ENCODE results near the gene TTC4. TPM values are rescaled to one million over a fixed set of nuclear protein-coding genes. Genes with fewer than 3 reads are reported as not detected.

Gene TTC4
- total RNA-seq, 1 experiment from 2014 or later: 30.8 TPM

DNA sequence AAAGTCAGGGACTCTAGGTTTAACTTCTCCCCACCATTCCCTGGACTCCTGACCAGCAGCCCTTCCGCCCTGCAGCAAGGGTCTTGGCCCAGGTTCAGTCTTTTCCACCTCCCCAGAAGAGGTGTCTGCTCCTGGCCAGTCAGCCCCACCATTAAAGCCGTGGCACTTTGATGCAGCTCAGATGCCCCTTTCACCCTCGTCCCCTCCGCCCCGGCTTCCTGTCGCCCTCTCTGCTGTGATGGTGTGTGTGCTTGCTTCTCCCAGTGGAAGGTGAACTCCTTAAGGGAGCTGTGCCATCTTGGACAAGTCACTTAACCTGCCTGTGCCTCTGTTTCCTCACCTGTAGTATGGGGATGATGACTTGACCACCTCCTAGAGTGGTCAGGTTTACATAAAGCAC lies 17.8 kb upstream of the TTC4 start:
- Histone ChIP-seq H2BK5ac (ENCODE audit: insufficient read length, low read length) (no peak overlapping the region), H3K27ac (ENCODE audit: insufficient read length, low read depth, low read length) (no peak overlapping the region), H3K4ac (ENCODE audit: low read depth, low read length) (no peak overlapping the region), H2BK15ac (ENCODE audit: low read depth, low read length) (no peak overlapping the region), H2BK12ac (ENCODE audit: insufficient read length, low read depth, low read length) (no peak overlapping the region), H3K23me2 (ENCODE audit: insufficient read length, low read depth, low read length, poor library complexity, severe bottlenecking) (no peaks in the 10 kb centered on the region), H2BK120ac (ENCODE audit: low read depth, low read length, poor library complexity, severe bottlenecking) (no peak overlapping the region), H4K20me1 (ENCODE audit: control insufficient read depth, insufficient read depth, insufficient read length) (no peaks in the 10 kb centered on the region), H3K27me3 (ENCODE audit: insufficient read depth, low read length) (no peaks in the 10 kb centered on the region; the same call in 1 of the 2 replicates), H2BK20ac (ENCODE audit: low read depth, low read length, poor library complexity, severe bottlenecking) (no peak overlapping the region), H2AFZ (ENCODE audit: low read length) (no peak overlapping the region), H3K23ac (ENCODE audit: insufficient read length, low read depth, low read length) (no peak overlapping the region), H3K4me2 (ENCODE audit: insufficient read depth, insufficient read length, low read length) (no peak overlapping the region), H3K9ac (ENCODE audit: extremely low read depth, insufficient read length, low read length) (no peak overlapping the region), H3K4me1 (ENCODE audit: insufficient read depth, low read length) (no peaks in the 10 kb centered on the region), H2AK5ac (ENCODE audit: insufficient read length, low read length) (no peak overlapping the region), H3K9me3 (ENCODE audit: control insufficient read depth, low read depth, low read length) (no peaks in the 10 kb centered on the region), H3K14ac (ENCODE audit: insufficient read depth, low read length) (no peak overlapping the region), H3K18ac (ENCODE audit: insufficient read length, low read depth, low read length) (no peak overlapping the region), H4K91ac (ENCODE audit: insufficient read length, low read depth, low read length) (no peak overlapping the region), H4K8ac (replicated peaks; ENCODE audit: insufficient read length, low read depth, low read length) (no peak overlapping the region), H4K5ac (ENCODE audit: insufficient read length, low read depth, low read length) (no peak overlapping the region), H3K79me1 (ENCODE audit: insufficient read depth, low read depth, low read length, poor library complexity, severe bottlenecking) (no peaks in the 10 kb centered on the region), H3K56ac (ENCODE audit: insufficient read length, low read depth, low read length) (no peak overlapping the region), H3K79me2 (ENCODE audit: insufficient read depth, low read length) (no peaks in the 10 kb centered on the region), H3T11ph (ENCODE audit: low read length) (no peak overlapping the region)
- DNase-seq: no peak
- Mint-ChIP-seq H3K36me3 (ENCODE audit: insufficient read depth in 1 of 3, low read depth in 3 of 3) (no peaks in the 10 kb centered on the region), H3K4me1 (peaks cover 0 to 3% of the 10 kb centered on the region in 2 experiments; a peak in 1 of 4 replicates), H3K27me3 (ENCODE audit: low read depth) (peaks cover 20% of the 10 kb centered on the region), H3K9me3 (no peaks in the 10 kb centered on the region), H3K4me3 (no peak overlapping the region), H3K27ac (no peak overlapping the region)
- TF ChIP-seq, protein P1, sequence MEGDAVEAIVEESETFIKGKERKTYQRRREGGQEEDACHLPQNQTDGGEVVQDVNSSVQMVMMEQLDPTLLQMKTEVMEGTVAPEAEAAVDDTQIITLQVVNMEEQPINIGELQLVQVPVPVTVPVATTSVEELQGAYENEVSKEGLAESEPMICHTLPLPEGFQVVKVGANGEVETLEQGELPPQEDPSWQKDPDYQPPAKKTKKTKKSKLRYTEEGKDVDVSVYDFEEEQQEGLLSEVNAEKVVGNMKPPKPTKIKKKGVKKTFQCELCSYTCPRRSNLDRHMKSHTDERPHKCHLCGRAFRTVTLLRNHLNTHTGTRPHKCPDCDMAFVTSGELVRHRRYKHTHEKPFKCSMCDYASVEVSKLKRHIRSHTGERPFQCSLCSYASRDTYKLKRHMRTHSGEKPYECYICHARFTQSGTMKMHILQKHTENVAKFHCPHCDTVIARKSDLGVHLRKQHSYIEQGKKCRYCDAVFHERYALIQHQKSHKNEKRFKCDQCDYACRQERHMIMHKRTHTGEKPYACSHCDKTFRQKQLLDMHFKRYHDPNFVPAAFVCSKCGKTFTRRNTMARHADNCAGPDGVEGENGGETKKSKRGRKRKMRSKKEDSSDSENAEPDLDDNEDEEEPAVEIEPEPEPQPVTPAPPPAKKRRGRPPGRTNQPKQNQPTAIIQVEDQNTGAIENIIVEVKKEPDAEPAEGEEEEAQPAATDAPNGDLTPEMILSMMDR (conservative IDR thresholded peaks at IDR 0.05): no peak
- no CpG with 5 or more reads among the region's 6 CpGs for WGBS (ENCODE audit: extremely low coverage, insufficient read length, low lambda C conversion rate)
